Mucosa of descending colon (tissue), 3 donors: Measurements from ENCODE around the gene CAB39. TPM values are rescaled to one million over a fixed set of nuclear protein-coding genes. Genes with fewer than 3 reads are reported as not detected.

Experiments
- ATAC-seq: fragments of 200-7000 bp; cut with Tn5 transposase; one replicate; pipeline ENCODE4 v1.9.1; 2020; ENCODE audit warnings: mild to moderate bottlenecking, moderate library complexity
- DNase-seq, 3 donors: peaks; one replicate each; pipeline ENCODE4 v3.0.0-alpha.2; 2020
- H3K36me3 ChIP-seq: fragments of 200-600 bp; one replicate; pipeline ENCODE4 v1.8.0; 2021; ENCODE audit warnings: low read depth, mild to moderate bottlenecking
- H3K4me1 ChIP-seq: fragments of 200-600 bp; one replicate; pipeline ENCODE4 v1.8.0; 2021; ENCODE audit warnings: low read depth, mild to moderate bottlenecking
- H3K4me3 ChIP-seq: fragments of 200-600 bp; one replicate; pipeline ENCODE4 v1.8.0; 2021; ENCODE audit warnings: mild to moderate bottlenecking
- H3K9me3 ChIP-seq: fragments of 200-600 bp; one replicate; pipeline ENCODE4 v1.8.0; 2021; ENCODE audit warnings: mild to moderate bottlenecking
- intact Hi-C, 2 donors: fragments of 100-400 bp; cut with DNase I in 1 of 2; cut with micrococcal nuclease in 1 of 2; formaldehyde crosslinking; loops; one replicate each; pipeline versions ENCODE4 v1.11.0 to v1.11.1; 2022; cut with DNase I, micrococcal nuclease
- total RNA-seq, 3 donors: library from RNA; stranded (reverse); fragmentation: NEBNext Ultra II Directional in 2 of 3; extraction: Animal tissue kit (Norgen Biotek cat#: 25700) in 2 of 3; gene quantifications; one replicate each; pipeline versions ENCODE4 v1.2.1 to v1.2.4, GENCODE V29; 2021 to 2023
- TF ChIP-seq, protein P1 (sequence below): fragments of 200-600 bp; IDR thresholded peaks from one replicate; pipeline ENCODE4 v1.8.0; 2022; ENCODE audit warnings: antibody characterized with exemption, mild to moderate bottlenecking
- donor health status: DM: no; HTN: no; CAD: no; lungs with moderate emphysema.
- donor health status: DM: no; HTN: no; CAD: no.
- donor health status: DM: no; HTN: yes; CAD: no.

CAB39 gene
- total RNA-seq, 3 donors from 2014 or later: 112 to 155 (median 115) TPM

- H3K36me3 ChIP-seq: no peaks in the 10 kb centered on the region
- no peak overlapping the region for H3K4me3 ChIP-seq
- no peaks in the 10 kb centered on the region for H3K9me3 ChIP-seq
- intact Hi-C loops: no loop called here
- ATAC-seq (no peak), DNase-seq (no peak)
- H3K4me1 ChIP-seq: no peaks in the 10 kb centered on the region
- TF ChIP-seq, protein P1, sequence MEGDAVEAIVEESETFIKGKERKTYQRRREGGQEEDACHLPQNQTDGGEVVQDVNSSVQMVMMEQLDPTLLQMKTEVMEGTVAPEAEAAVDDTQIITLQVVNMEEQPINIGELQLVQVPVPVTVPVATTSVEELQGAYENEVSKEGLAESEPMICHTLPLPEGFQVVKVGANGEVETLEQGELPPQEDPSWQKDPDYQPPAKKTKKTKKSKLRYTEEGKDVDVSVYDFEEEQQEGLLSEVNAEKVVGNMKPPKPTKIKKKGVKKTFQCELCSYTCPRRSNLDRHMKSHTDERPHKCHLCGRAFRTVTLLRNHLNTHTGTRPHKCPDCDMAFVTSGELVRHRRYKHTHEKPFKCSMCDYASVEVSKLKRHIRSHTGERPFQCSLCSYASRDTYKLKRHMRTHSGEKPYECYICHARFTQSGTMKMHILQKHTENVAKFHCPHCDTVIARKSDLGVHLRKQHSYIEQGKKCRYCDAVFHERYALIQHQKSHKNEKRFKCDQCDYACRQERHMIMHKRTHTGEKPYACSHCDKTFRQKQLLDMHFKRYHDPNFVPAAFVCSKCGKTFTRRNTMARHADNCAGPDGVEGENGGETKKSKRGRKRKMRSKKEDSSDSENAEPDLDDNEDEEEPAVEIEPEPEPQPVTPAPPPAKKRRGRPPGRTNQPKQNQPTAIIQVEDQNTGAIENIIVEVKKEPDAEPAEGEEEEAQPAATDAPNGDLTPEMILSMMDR: no peak
These were observed 34.6 kb upstream of the CAB39 start for GRCh38 chr2:230678018-230678417.

DNA sequence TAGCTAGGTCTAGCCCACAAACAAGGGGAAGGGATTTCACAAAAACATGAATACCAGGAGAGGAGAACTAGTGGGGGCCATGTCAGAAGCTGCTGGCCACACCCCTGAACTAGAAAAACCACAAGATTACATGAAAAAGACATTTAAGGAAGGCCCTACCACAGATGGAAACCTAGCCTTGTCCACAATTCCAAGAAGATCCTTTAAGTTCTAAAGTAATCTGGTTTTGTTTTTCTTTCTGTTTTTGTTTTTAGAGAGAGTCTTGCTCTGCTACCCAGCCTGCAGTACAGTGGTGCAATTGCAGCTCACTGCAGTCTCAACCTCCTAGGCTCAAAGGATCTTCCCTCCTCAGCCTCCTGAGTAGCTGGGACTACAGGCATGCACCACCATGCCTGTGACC lies 34.2 kb upstream of the CAB39 start:
- TF ChIP-seq, protein P1: no peak
- no peak for ATAC-seq
- Histone ChIP-seq H3K36me3 (no peaks in the 10 kb centered on the region), H3K4me1 (no peaks in the 10 kb centered on the region), H3K9me3 (no peaks in the 10 kb centered on the region), H3K4me3 (no peak overlapping the region)
- intact Hi-C loops: no loop called here
- no peak for DNase-seq

GRCh38 chr2:230680463-230681170 lies 32.0 kb upstream of the CAB39 start:
- no peak overlapping the region for H3K4me3 ChIP-seq
- no peaks in the 10 kb centered on the region for H3K36me3 ChIP-seq
- H3K4me1 ChIP-seq: no peaks in the 10 kb centered on the region
- intact Hi-C loops: no loop called here
- ATAC-seq: no peak
- no peaks in the 10 kb centered on the region for H3K9me3 ChIP-seq
- no peak for DNase-seq
- TF ChIP-seq, protein P1: no peak

- Histone ChIP-seq H3K9me3 (no peaks in the 10 kb centered on the region), H3K36me3 (no peaks in the 10 kb centered on the region), H3K4me3 (no peak overlapping the region), H3K4me1 (no peaks in the 10 kb centered on the region)
- ATAC-seq (no peak), DNase-seq (no peak)
- TF ChIP-seq, protein P1: no peak
- intact Hi-C loops: no loop called here
These were observed 31.5 kb upstream of the CAB39 start for GRCh38 chr2:230681171-230681545.

DNA sequence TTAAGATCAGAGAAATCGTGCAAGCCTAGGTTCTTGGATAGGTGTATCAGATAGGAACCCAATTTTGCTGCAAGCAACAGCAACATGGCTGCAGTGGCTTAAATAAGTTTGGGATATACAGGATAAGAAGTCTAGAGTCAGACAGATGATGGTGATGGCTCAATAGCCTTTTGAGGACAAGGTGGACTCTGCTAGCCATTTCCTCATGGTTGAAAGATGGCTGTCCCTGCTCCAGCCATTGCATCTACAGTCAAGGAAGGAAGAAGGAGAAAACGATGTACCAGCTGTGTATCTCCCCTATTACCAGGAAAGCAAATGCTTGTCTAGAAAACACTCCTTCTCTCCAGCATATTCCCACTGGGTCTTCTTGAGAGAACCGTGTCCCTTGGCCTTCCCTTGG lies 30.1 kb upstream of the CAB39 start:
- Histone ChIP-seq H3K36me3 (no peaks in the 10 kb centered on the region), H3K4me3 (no peak overlapping the region), H3K4me1 (no peaks in the 10 kb centered on the region), H3K9me3 (no peaks in the 10 kb centered on the region)
- TF ChIP-seq, protein P1: no peak
- ATAC-seq (no peak), DNase-seq (no peak)
- intact Hi-C loops: no loop called here
